Colonic mucosa (tissue), 4 donors: ENCODE measurements around the gene VPS39. TPM values are rescaled to one million over a fixed set of nuclear protein-coding genes. Genes with fewer than 3 reads are reported as not detected.

Experiments used
- DNase-seq: peaks from one replicate; pipeline ENCODE4 v3.0.0-alpha.2; 2020
- H3K27ac ChIP-seq: fragments of 200-600 bp; one replicate; pipeline ENCODE4 v1.8.0; 2021
- H3K27me3 ChIP-seq: fragments of 200-600 bp; one replicate; pipeline ENCODE4 v1.8.0; 2021
- H3K36me3 ChIP-seq: fragments of 200-600 bp; one replicate; pipeline ENCODE4 v1.8.0; 2021
- H3K4me1 ChIP-seq: fragments of 200-600 bp; one replicate; pipeline ENCODE4 v1.8.0; 2021; ENCODE audit warnings: mild to moderate bottlenecking
- H3K4me3 ChIP-seq: fragments of 200-600 bp; one replicate; pipeline ENCODE4 v1.8.0; 2021
- H3K9ac ChIP-seq, 2 donors: one replicate each; pipeline ENCODE4 v1.7.0; 2013; ENCODE audit warnings: control low read depth in 2 of 2, low read depth in 2 of 2, low read length in 2 of 2
- H3K9me3 ChIP-seq: fragments of 200-600 bp; one replicate; pipeline ENCODE4 v1.8.0; 2021
- CTCF ChIP-seq: fragments of 200-600 bp; IDR thresholded peaks from one replicate; pipeline ENCODE4 v1.8.0; 2022; ENCODE audit warnings: antibody characterized with exemption, mild to moderate bottlenecking
- intact Hi-C: fragments of 100-400 bp; cut with DNase I; formaldehyde crosslinking; loops from one replicate; pipeline ENCODE4 v1.14.1; 2022
- total RNA-seq, 2 donors: library from RNA; stranded (reverse); fragmentation: NEBNext Ultra II Directional in 1 of 2; extraction: Animal tissue kit (Norgen Biotek cat#: 25700) in 1 of 2; gene quantifications; one replicate each; pipeline ENCODE4 v1.2.1, GENCODE V29; 2021
- donor health status: healthy.
- donor health status: DM: no; HTN: no; CAD: no.
- donor health status: DM: no; HTN: no; CAD: no.

Gene VPS39
- total RNA-seq, 2 donors from 2014 or later, result 49.1 to 50.4 TPM

- DNase-seq, result peak; percentile 25
Observed at GRCh38 chr15:42139596-42139995, 68.5 kb downstream of the VPS39 start.

GRCh38 chr15:42138968-42139386 is 69.1 kb downstream of the VPS39 start:
- intact Hi-C loops, result loop anchor here (10.0 kb wide), 1 partner anchor 154 kb away; no protein-coding TSS in a partner anchor

More at GRCh38 chr15:42139596-42139995, 68.5 kb downstream of the VPS39 start:
- TF ChIP-seq CTCF, result no peak
- no peaks in the 10 kb centered on the region for H3K4me1 ChIP-seq
- H3K27ac ChIP-seq, result peak overlapping the region; percentile 81
- H3K27me3 ChIP-seq, result no peaks in the 10 kb centered on the region
- no peaks in the 10 kb centered on the region for H3K36me3 ChIP-seq
- H3K9me3 ChIP-seq, result no peaks in the 10 kb centered on the region
- H3K4me3 ChIP-seq, result no peak overlapping the region
- intact Hi-C loops, result loop anchor here (10.0 kb wide), 1 partner anchor 155 kb away; no protein-coding TSS in a partner anchor
- H3K9ac ChIP-seq, result peak overlapping the region in 1 of 2 donors; percentile 14

DNA sequence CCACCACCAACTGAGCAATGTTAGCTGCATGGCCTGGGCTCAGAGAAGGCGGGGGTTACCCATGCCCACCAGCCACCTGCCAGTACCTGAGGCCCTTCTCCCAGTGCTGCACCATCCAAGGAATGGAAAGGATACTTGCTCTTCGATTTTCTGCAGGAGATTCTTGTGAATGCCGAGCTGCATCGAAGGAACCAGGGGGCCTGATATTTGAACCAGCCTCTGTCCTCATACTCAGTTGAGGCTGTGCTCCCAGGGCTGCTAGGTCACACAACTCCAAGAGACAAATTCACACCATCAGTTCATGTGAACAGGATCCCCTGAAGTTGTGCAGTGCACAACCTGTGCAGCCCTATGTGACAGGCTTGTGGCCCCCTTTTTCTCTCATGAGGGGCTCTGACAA is 69.7 kb downstream of the VPS39 start:
- no peak overlapping the region for H3K4me3 ChIP-seq
- H3K27me3 ChIP-seq, result no peaks in the 10 kb centered on the region
- intact Hi-C loops, result loop anchor here (10.0 kb wide), 1 partner anchor 154 kb away; no protein-coding TSS in a partner anchor
- no peak for TF ChIP-seq CTCF
- no peak for DNase-seq
- H3K36me3 ChIP-seq, result no peaks in the 10 kb centered on the region
- no peak overlapping the region for H3K9ac ChIP-seq
- no peak overlapping the region for H3K27ac ChIP-seq
- H3K9me3 ChIP-seq, result no peaks in the 10 kb centered on the region
- no peaks in the 10 kb centered on the region for H3K4me1 ChIP-seq

More at GRCh38 chr15:42138968-42139386, 69.1 kb downstream of the VPS39 start:
- H3K27me3 ChIP-seq, result no peaks in the 10 kb centered on the region
- peak overlapping the region; percentile 81 for H3K27ac ChIP-seq
- H3K36me3 ChIP-seq, result no peaks in the 10 kb centered on the region
- H3K4me1 ChIP-seq, result no peaks in the 10 kb centered on the region
- H3K9me3 ChIP-seq, result no peaks in the 10 kb centered on the region
- no peak overlapping the region for H3K4me3 ChIP-seq
- peak; percentile 89 for DNase-seq
- H3K9ac ChIP-seq, result no peak overlapping the region
- no peak for TF ChIP-seq CTCF

DNA sequence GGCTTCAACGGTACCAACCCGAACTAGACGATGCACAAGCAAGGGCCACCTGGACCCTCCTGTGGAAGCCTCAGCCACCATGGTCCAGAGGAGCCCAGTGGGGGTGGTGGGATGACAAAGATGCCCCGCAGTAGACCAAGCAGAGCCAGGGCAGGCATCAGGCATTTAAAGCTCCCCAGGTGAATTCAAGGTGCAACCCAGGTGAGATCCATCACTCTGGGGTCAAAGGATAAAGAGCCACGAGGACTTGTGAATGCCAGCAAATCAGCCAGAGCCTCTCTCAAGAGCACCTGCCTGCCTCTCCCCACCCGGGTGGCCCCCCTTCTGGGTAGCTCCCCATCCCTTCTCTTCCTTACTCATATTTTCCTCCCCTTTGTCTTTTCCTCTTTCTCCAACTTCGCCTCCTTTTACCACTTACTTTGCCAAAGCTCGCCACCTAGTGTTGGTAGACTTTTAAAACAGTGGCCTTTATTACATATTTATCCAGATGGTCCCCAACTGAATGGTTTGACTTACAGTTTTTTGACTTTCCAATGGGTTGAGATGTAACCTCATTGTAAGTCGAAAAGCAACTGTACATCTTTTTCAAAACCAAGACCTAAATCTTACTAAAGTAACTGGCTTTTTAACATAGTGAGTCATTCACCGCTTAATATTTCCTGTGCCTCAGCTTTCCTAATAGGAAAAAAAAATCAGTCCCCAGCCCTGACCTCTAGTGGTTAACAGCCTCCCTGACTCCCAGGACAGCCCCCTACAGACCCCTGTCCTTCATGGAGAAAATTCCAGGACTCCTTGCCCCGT is 70.4 kb downstream of the VPS39 start:
- peak; percentile 22 for DNase-seq
- peak; percentile 14 for TF ChIP-seq CTCF
- H3K36me3 ChIP-seq, result no peaks in the 10 kb centered on the region
- no peaks in the 10 kb centered on the region for H3K27me3 ChIP-seq
- H3K9ac ChIP-seq, result no peak overlapping the region
- no peaks in the 10 kb centered on the region for H3K9me3 ChIP-seq
- no peak overlapping the region for H3K4me3 ChIP-seq
- no peaks in the 10 kb centered on the region for H3K4me1 ChIP-seq
- intact Hi-C loops, result loop anchor here (10.0 kb wide), 1 partner anchor 153 kb away; no protein-coding TSS in a partner anchor
- no peak overlapping the region for H3K27ac ChIP-seq

GRCh38 chr15:42136513-42136912 is 71.6 kb downstream of the VPS39 start:
- intact Hi-C loops, result loop anchor here (10.0 kb wide), 1 partner anchor 152 kb away; no protein-coding TSS in a partner anchor
- Histone ChIP-seq H3K36me3 (no peaks in the 10 kb centered on the region), H3K9me3 (no peaks in the 10 kb centered on the region), H3K27ac (no peak overlapping the region), H3K4me3 (no peak overlapping the region), H3K4me1 (no peaks in the 10 kb centered on the region), H3K27me3 (no peaks in the 10 kb centered on the region), H3K9ac (no peak overlapping the region)
- TF ChIP-seq CTCF, result no peak
- no peak for DNase-seq
